Testis (tissue), 2 donors: ENCODE measurements around the gene METRNL.

Experiments
- POLR2A ChIP-seq: fragments of 450-650 bp; IDR thresholded peaks from one replicate; pipeline ENCODE4 v1.6.1; 2017; ENCODE audit warnings: antibody characterized with exemption, mild to moderate bottlenecking, moderate library complexity
- TF ChIP-seq, protein P1 (sequence below), 3 experiments: fragments of 450-650 bp in 2 of 3; fragments of 200-600 bp in 1 of 3; sonication (generic) in 1 of 3; IDR thresholded peaks; one replicate each; pipeline ENCODE4 v1.5.1; 2016 to 2019; ENCODE audit warnings: antibody characterized with exemption in 3 of 3, mild to moderate bottlenecking in 2 of 3, moderate library complexity in 1 of 3

DNA sequence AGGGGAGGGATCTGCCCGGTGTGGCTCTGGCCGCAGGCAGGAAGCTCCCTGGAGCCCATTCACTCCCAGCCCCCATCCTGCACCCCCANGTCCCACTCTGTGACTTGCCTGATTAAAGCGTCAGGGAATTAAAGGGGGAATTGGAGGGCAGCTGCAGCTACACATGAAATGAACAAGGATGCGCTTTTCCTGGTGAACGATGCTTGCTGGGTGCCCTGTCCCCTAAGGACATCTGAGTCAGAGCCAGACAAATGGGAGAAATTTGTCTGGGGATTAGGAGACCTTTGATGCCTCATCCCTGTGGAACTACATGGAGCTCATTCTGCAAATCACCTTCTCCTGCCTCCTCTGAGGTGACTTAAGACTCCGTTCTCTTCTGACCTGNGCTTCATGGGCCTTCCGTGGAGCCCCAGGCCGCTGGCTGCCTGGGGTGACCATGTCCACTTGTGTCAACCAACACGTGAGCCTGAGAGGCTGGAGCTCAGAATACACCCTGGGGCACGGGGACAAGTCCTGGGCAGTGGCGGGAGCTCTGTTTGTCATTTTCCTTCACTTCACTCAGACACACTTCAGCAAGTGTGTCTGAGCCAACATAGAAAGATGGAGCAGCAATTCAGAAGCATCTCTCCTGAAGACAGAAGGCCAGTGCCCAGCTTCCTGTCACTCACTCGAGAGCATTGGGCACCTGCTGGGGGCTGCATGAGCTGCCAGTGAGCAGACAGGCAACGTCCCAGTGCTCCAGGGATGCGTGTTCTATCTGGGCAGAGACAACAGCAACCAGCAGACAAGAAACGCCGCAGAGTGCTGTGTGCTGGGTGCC, 54.1 kb downstream of the METRNL start:
- TF ChIP-seq, protein P1, sequence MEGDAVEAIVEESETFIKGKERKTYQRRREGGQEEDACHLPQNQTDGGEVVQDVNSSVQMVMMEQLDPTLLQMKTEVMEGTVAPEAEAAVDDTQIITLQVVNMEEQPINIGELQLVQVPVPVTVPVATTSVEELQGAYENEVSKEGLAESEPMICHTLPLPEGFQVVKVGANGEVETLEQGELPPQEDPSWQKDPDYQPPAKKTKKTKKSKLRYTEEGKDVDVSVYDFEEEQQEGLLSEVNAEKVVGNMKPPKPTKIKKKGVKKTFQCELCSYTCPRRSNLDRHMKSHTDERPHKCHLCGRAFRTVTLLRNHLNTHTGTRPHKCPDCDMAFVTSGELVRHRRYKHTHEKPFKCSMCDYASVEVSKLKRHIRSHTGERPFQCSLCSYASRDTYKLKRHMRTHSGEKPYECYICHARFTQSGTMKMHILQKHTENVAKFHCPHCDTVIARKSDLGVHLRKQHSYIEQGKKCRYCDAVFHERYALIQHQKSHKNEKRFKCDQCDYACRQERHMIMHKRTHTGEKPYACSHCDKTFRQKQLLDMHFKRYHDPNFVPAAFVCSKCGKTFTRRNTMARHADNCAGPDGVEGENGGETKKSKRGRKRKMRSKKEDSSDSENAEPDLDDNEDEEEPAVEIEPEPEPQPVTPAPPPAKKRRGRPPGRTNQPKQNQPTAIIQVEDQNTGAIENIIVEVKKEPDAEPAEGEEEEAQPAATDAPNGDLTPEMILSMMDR (IDR thresholded peaks at IDR 0.05), result no peak
- no peak for TF ChIP-seq POLR2A
